GM21526 (cell line): ENCODE results near the gene HDAC4.

Source experiments
- ATAC-seq: cut with Tn5 transposase; IDR thresholded peaks from one replicate; pipeline ENCODE4 v1.9.1; 2021; ENCODE audit warnings: moderate library complexity; ENCODE audit not compliant: unreplicated experiment, low FRiP score

HDAC4 gene

GRCh38 chr2:239212929-239213642 lies 187.7 kb downstream of the HDAC4 start:
- ATAC-seq: no peak

- no peak for ATAC-seq
Measured at GRCh38 chr2:239212121-239212928, 188.5 kb downstream of the HDAC4 start.

GRCh38 chr2:239211396-239212094 lies 189.3 kb downstream of the HDAC4 start:
- no peak for ATAC-seq

GRCh38 chr2:239209783-239210182 lies 191.0 kb downstream of the HDAC4 start:
- no peak for ATAC-seq

GRCh38 chr2:239208465-239209180 lies 192.2 kb downstream of the HDAC4 start:
- no peak for ATAC-seq

- ATAC-seq: no peak
Measured at GRCh38 chr2:239206851-239207250, 194.0 kb downstream of the HDAC4 start.

GRCh38 chr2:239206042-239206441 lies 194.8 kb downstream of the HDAC4 start:
- ATAC-seq: no peak

GRCh38 chr2:239204876-239205468 lies 195.8 kb downstream of the HDAC4 start:
- ATAC-seq: no peak

- ATAC-seq: no peak
Measured at GRCh38 chr2:239204136-239204875, 196.5 kb downstream of the HDAC4 start.

GRCh38 chr2:239203443-239204135 lies 197.2 kb downstream of the HDAC4 start:
- no peak for ATAC-seq

- ATAC-seq: no peak
Measured at GRCh38 chr2:239202836-239203235, 198.0 kb downstream of the HDAC4 start.

- no peak for ATAC-seq
Measured at GRCh38 chr2:239202343-239202742, 198.5 kb downstream of the HDAC4 start.

- ATAC-seq: no peak
Measured at GRCh38 chr2:239201884-239202283, 198.9 kb downstream of the HDAC4 start.

- ATAC-seq: no peak
Measured at GRCh38 chr2:239201531-239201876, 199.3 kb downstream of the HDAC4 start.

GRCh38 chr2:239200646-239201530 lies 199.9 kb downstream of the HDAC4 start:
- ATAC-seq: no peak

- ATAC-seq: no peak
Measured at GRCh38 chr2:239199041-239199768, 201.6 kb downstream of the HDAC4 start.

- no peak for ATAC-seq
Measured at GRCh38 chr2:239198221-239198620, 202.6 kb downstream of the HDAC4 start.

GRCh38 chr2:239197146-239197545 lies 203.7 kb downstream of the HDAC4 start:
- no peak for ATAC-seq
